ENCODE data around the gene SEMA3C. TPM values are rescaled to one million over a fixed set of nuclear protein-coding genes. Genes with fewer than 3 reads are reported as not detected.

Gene SEMA3C
- total RNA-seq, 2 donors from 2014 or later = 41.9 to 103 TPM

GRCh38 chr7:80785276-80785675 is 133.6 kb downstream of the SEMA3C start:
- TF ChIP-seq CTCF (IDR thresholded peaks at IDR 0.05) = no peak
- intact Hi-C loops (cut with DNase I) = no loop called here
- DNase-seq = no peak
- Histone ChIP-seq H3K4me1 (no peaks in the 10 kb centered on the region), H3K27ac (no peak overlapping the region), H3K27me3 (no peaks in the 10 kb centered on the region), H3K4me3 (no peak overlapping the region), H3K9me3 (no peaks in the 10 kb centered on the region), H3K9ac (ENCODE audit: low read depth in 2 of 2, low read length in 2 of 2) (no peak overlapping the region), H3K36me3 (no peaks in the 10 kb centered on the region)

DNA sequence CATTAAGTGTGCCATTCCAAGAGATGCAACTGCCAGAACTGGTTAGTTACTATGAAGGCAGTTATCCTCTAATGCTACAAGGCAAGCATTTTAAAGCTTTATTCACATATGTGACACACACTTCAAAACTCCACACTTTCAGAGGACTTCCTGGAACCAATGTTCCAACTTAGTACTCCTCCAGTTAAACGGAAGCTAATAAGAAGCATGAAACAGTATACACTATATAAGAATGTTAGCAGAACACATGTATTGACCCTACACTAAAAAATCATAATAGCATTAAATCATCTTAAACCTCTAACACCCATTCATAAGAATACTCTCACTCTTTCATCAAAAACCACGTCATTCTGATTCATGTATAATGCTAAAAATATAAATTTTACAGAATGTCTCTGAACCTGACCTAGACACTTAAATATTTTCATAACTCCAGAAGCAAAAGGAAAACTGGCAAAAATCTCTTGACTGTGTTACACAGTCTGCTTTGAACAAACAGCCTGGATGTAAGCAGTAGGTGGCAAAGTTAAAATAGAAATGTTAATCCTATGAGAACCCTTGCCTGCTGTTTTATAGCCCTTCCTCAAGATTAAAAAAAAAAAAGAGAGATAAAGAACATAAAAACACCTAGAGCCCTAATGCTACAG is 135.0 kb downstream of the SEMA3C start:
- no peaks in the 10 kb centered on the region for H3K9me3 ChIP-seq
- intact Hi-C loops (cut with DNase I) = no loop called here
- H3K4me3 ChIP-seq = no peak overlapping the region
- H3K4me1 ChIP-seq = no peaks in the 10 kb centered on the region
- H3K27me3 ChIP-seq = no peaks in the 10 kb centered on the region
- H3K27ac ChIP-seq = no peak overlapping the region
- no peaks in the 10 kb centered on the region for H3K36me3 ChIP-seq
- no peak for TF ChIP-seq CTCF (IDR thresholded peaks at IDR 0.05)
- DNase-seq = no peak
- no peak overlapping the region for H3K9ac ChIP-seq (ENCODE audit: low read depth in 2 of 2, low read length in 2 of 2)

DNA sequence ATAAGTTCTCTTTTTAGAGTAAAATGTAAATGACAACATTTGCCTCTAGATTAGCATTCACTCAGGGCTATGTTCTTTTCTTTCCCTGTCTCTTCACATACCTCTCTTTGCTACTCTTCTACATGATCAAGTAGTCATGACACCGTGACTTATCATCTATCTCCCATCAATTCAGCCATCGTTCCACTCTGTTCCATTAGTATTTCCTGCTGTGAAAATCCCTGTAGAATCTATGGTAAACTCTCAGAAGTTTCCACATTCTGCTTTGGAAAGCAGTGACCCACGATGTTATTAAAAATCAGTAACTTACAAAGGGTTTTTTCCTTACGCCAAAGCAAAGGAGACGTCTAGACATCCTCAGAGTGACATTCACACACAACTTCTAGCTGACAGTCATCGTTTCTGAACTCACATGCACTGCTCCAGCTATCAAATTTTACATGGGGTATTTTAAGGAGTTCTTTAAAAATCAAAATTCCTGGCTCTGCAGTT is 135.6 kb downstream of the SEMA3C start:
- no peak for DNase-seq
- H3K27me3 ChIP-seq = no peaks in the 10 kb centered on the region
- H3K36me3 ChIP-seq = no peaks in the 10 kb centered on the region
- no peaks in the 10 kb centered on the region for H3K4me1 ChIP-seq
- intact Hi-C loops (cut with DNase I) = no loop called here
- H3K4me3 ChIP-seq = no peak overlapping the region
- no peak for TF ChIP-seq CTCF (IDR thresholded peaks at IDR 0.05)
- H3K27ac ChIP-seq = no peak overlapping the region
- no peaks in the 10 kb centered on the region for H3K9me3 ChIP-seq
- no peak overlapping the region for H3K9ac ChIP-seq (ENCODE audit: low read depth in 2 of 2, low read length in 2 of 2)

- no peak for DNase-seq
These were observed 137.3 kb downstream of the SEMA3C start for GRCh38 chr7:80781561-80781979.

GRCh38 chr7:80781146-80781545 is 137.7 kb downstream of the SEMA3C start:
- H3K4me1 ChIP-seq = no peaks in the 10 kb centered on the region
- intact Hi-C loops (cut with DNase I) = no loop called here
- no peaks in the 10 kb centered on the region for H3K36me3 ChIP-seq
- no peak for DNase-seq
- H3K9ac ChIP-seq (ENCODE audit: low read depth in 2 of 2, low read length in 2 of 2) = no peak overlapping the region
- no peaks in the 10 kb centered on the region for H3K27me3 ChIP-seq
- H3K4me3 ChIP-seq = no peak overlapping the region
- H3K27ac ChIP-seq = no peak overlapping the region
- no peak for TF ChIP-seq CTCF (IDR thresholded peaks at IDR 0.05)
- H3K9me3 ChIP-seq = no peaks in the 10 kb centered on the region

More at GRCh38 chr7:80781561-80781979, 137.3 kb downstream of the SEMA3C start:
- Histone ChIP-seq H3K27me3 (no peaks in the 10 kb centered on the region), H3K36me3 (no peaks in the 10 kb centered on the region), H3K9me3 (no peaks in the 10 kb centered on the region), H3K4me3 (no peak overlapping the region), H3K4me1 (no peaks in the 10 kb centered on the region), H3K9ac (ENCODE audit: low read depth in 2 of 2, low read length in 2 of 2) (no peak overlapping the region), H3K27ac (no peak overlapping the region)
- intact Hi-C loops (cut with DNase I) = no loop called here
- TF ChIP-seq CTCF (IDR thresholded peaks at IDR 0.05) = no peak
